B cell (primary cell): ENCODE results near the gene EPHA7. TPM values are rescaled to one million over a fixed set of nuclear protein-coding genes. Genes with fewer than 3 reads are reported as not detected.

ENCODE experiments used
- ATAC-seq: fragments of 200-7000 bp; cut with Tn5 transposase; one replicate; pipeline ENCODE4 v1.10.0; 2021; ENCODE audit warnings: low read depth, mild to moderate bottlenecking, moderate number of reproducible peaks, moderate library complexity
- CTCF ChIA-PET: fragments of 350-600 bp; sonication (Branson Sonifier 250); formaldehyde crosslinking; loops from one replicate; lab custom pipeline; 2021; ENCODE audit warnings: antibody characterized with exemption, inconsistent platforms; lab: Charles Lee
- POLR2A ChIA-PET: fragments of 350-600 bp; sonication (Branson Sonifier 250); formaldehyde crosslinking; loops from one replicate; lab custom pipeline; 2021; ENCODE audit warnings: antibody characterized with exemption; lab: Charles Lee
- DNase-seq: peaks from one replicate; pipeline ENCODE4 v3.0.0; 2013
- H2AFZ ChIP-seq: 2 replicates; pipeline ENCODE4 v1.6.1; 2012; ENCODE audit warnings: mild to moderate bottlenecking, low read depth, low read length; ENCODE audit not compliant: insufficient read depth, poor library complexity, severe bottlenecking
- H3K27ac ChIP-seq, 2 donors: 1 replicate in 1 of 2; 2 replicates in 1 of 2; pipeline ENCODE4 v1.5.1; 2012 to 2013; ENCODE audit warnings: low read length in 2 of 2, mild to moderate bottlenecking in 2 of 2, moderate library complexity in 1 of 2
- H3K27me3 ChIP-seq, 4 experiments: fragments of 200-600 bp in 1 of 4; sonication (generic) in 1 of 4; replicated peaks in 1 of 4; 1 replicate in 2 of 4; 2 replicates in 2 of 4; pipeline versions ENCODE4 v1.6.1 to v1.7.0; 2013 to 2016; ENCODE audit warnings: low read length in 3 of 4, mild to moderate bottlenecking in 2 of 4, mixed read lengths in 1 of 4, moderate library complexity in 1 of 4; ENCODE audit not compliant: insufficient read depth in 4 of 4, control insufficient read depth in 3 of 4; ENCODE audit errors: control extremely low read depth in 1 of 4
- H3K36me3 ChIP-seq, 2 experiments: replicated peaks in 1 of 2; 1 replicate in 1 of 2; 2 replicates in 1 of 2; pipeline versions ENCODE4 v1.6.1 to v1.7.1; 2013; ENCODE audit warnings: low read length in 1 of 2; ENCODE audit not compliant: insufficient read depth in 2 of 2, control insufficient read depth in 1 of 2; ENCODE audit errors: control extremely low read depth in 1 of 2, extremely low read depth in 1 of 2
- H3K4me1 ChIP-seq, 2 donors: fragments of 200-600 bp in 1 of 2; sonication (generic) in 1 of 2; 1 replicate in 1 of 2; 2 replicates in 1 of 2; pipeline versions ENCODE4 v1.5.1 to v1.6.1; 2013 to 2017; ENCODE audit warnings: low read length in 2 of 2; ENCODE audit not compliant: control insufficient read depth in 2 of 2, insufficient read depth in 2 of 2
- H3K4me2 ChIP-seq: replicated peaks from 2 replicates; pipeline ENCODE3; 2012; ENCODE audit warnings: mild to moderate bottlenecking, low read depth, low read length; ENCODE audit not compliant: poor library complexity, severe bottlenecking
- H3K4me3 ChIP-seq, 5 experiments: fragments of 200-600 bp in 1 of 5; sonication (generic) in 1 of 5; 1 replicate in 3 of 5; 2 replicates in 2 of 5; pipeline versions ENCODE4 v1.5.1 to v1.7.0; 2011 to 2016; ENCODE audit warnings: low read length in 4 of 5, mild to moderate bottlenecking in 4 of 5, low read depth in 2 of 5, control low read depth in 1 of 5, moderate library complexity in 1 of 5; ENCODE audit not compliant: insufficient read depth in 1 of 5; ENCODE audit errors: control extremely low read depth in 1 of 5, extremely low read depth in 1 of 5
- H3K79me2 ChIP-seq: fragments of 200-600 bp; sonication (generic); one replicate; pipeline ENCODE4 v1.6.0; 2016; ENCODE audit warnings: low read length; ENCODE audit not compliant: control insufficient read depth, insufficient read depth
- H3K9ac ChIP-seq: fragments of 200-600 bp; sonication (generic); 2 replicates; pipeline ENCODE4 v1.6.1; 2017; ENCODE audit warnings: mild to moderate bottlenecking, low read length, moderate library complexity
- H3K9me3 ChIP-seq, 3 donors: one replicate each; pipeline versions ENCODE4 v1.6.1 to v1.7.1; 2013; ENCODE audit warnings: low read length in 2 of 3; ENCODE audit not compliant: control insufficient read depth in 2 of 3, insufficient read depth in 1 of 3; ENCODE audit errors: control extremely low read depth in 1 of 3
- H4K20me1 ChIP-seq: 2 replicates; pipeline ENCODE4 v1.6.0; 2012; ENCODE audit warnings: mild to moderate bottlenecking, low read length; ENCODE audit not compliant: insufficient read depth, control insufficient read depth, poor library complexity, severe bottlenecking
- H3K27ac Mint-ChIP-seq: one replicate; pipeline ENCODE4 v1.8.0; 2021; ENCODE audit warnings: mixed read lengths
- H3K27me3 Mint-ChIP-seq: one replicate; pipeline ENCODE4 v1.8.0; 2021; ENCODE audit warnings: mixed read lengths
- H3K4me1 Mint-ChIP-seq: one replicate; pipeline ENCODE4 v1.8.0; 2021; ENCODE audit warnings: mixed read lengths
- H3K4me3 Mint-ChIP-seq: one replicate; pipeline ENCODE4 v1.8.0; 2021; ENCODE audit warnings: mixed read lengths
- H3K9me3 Mint-ChIP-seq: one replicate; pipeline ENCODE4 v1.8.0; 2022; ENCODE audit warnings: mixed read lengths; ENCODE audit not compliant: insufficient read depth
- CTCF ChIP-seq: fragments of 200-600 bp; IDR thresholded peaks from one replicate; pipeline ENCODE4 v1.8.0; 2022; ENCODE audit warnings: antibody characterized with exemption, mild to moderate bottlenecking
- EZH2 ChIP-seq: IDR thresholded peaks from 2 replicates; pipeline ENCODE4 v1.6.1; 2012; ENCODE audit warnings: borderline replicate concordance, low read depth, mild to moderate bottlenecking, moderate library complexity, low read length; ENCODE audit not compliant: insufficient read depth, poor library complexity, severe bottlenecking
- WGBS: methylation state at CpG from one replicate; pipeline ENCODE4 v1.1.5; 2013; ENCODE audit warnings: missing lambda C conversion rate; ENCODE audit not compliant: insufficient coverage; 5-methylcytosine and 5-hydroxymethylcytosine counted together
- intact Hi-C: fragments of 100-400 bp; cut with micrococcal nuclease; formaldehyde crosslinking; loops from one replicate; pipeline ENCODE4 v1.10.0; 2022
- polyA plus RNA-seq: library from polyadenylated mRNA; depleted of rRNA; stranded (reverse); fragments of >200 nt; gene quantifications from 2 replicates; pipeline ENCODE4 v1.2.3, GENCODE V29; 2012
- total RNA-seq, 2 donors: library from RNA; stranded (reverse); fragments of 120-200 nt in 1 of 2; gene quantifications; 1 replicate in 1 of 2; 2 replicates in 1 of 2; pipeline versions ENCODE4 v1.2.3 to v1.2.4, GENCODE V29; 2013 to 2022

EPHA7 gene
- total and polyA plus RNA-seq, 2 donors (not counting 1 experiment from before 2014, with no cell fraction given), result not detected

- no peak for ATAC-seq
- Histone ChIP-seq H3K27me3 (no peaks in the 10 kb centered on the region), H3K36me3 (no peaks in the 10 kb centered on the region), H3K4me1 (no peaks in the 10 kb centered on the region), H3K9me3 (no peaks in the 10 kb centered on the region), H4K20me1 (no peaks in the 10 kb centered on the region), H3K4me2 (no peak overlapping the region), H2AFZ (no peak overlapping the region), H3K9ac (no peak overlapping the region), H3K4me3 (no peak overlapping the region), H3K27ac (no peak overlapping the region), H3K79me2 (no peaks in the 10 kb centered on the region)
- Mint-ChIP-seq H3K27ac (no peak overlapping the region), H3K4me3 (no peak overlapping the region), H3K27me3 (no peaks in the 10 kb centered on the region), H3K9me3 (no peaks in the 10 kb centered on the region), H3K4me1 (no peaks in the 10 kb centered on the region)
- intact Hi-C loops, result no loop called here
- TF ChIP-seq CTCF (no peak), EZH2 (no peak)
- POLR2A ChIA-PET, result no interaction called here
- DNase-seq, result no peak
- 84% methylated on average over 3 of the region's 4 CpGs for WGBS
- CTCF ChIA-PET, result no interaction called here
These were observed 147.1 kb downstream of the EPHA7 start for GRCh38 chr6:93272211-93272610.

- Histone ChIP-seq H3K9ac (no peak overlapping the region), H3K4me2 (no peak overlapping the region), H3K27ac (no peak overlapping the region), H3K79me2 (no peaks in the 10 kb centered on the region), H3K36me3 (no peaks in the 10 kb centered on the region), H4K20me1 (no peaks in the 10 kb centered on the region), H2AFZ (no peak overlapping the region), H3K9me3 (no peaks in the 10 kb centered on the region), H3K4me1 (no peaks in the 10 kb centered on the region), H3K4me3 (no peak overlapping the region), H3K27me3 (no peaks in the 10 kb centered on the region)
- POLR2A ChIA-PET, result no interaction called here
- Mint-ChIP-seq H3K27me3 (no peaks in the 10 kb centered on the region), H3K9me3 (no peaks in the 10 kb centered on the region), H3K4me3 (no peak overlapping the region), H3K27ac (no peak overlapping the region), H3K4me1 (no peaks in the 10 kb centered on the region)
- CTCF ChIA-PET, result no interaction called here
- no peak for ATAC-seq
- intact Hi-C loops, result no loop called here
- WGBS, result no CpG with 5 or more reads among the region's 3 CpGs
- DNase-seq, result no peak
- TF ChIP-seq CTCF, result no peak
- TF ChIP-seq EZH2, result no peak
These were observed 153.1 kb downstream of the EPHA7 start for GRCh38 chr6:93266116-93266817.
